ENCODE data around the gene FAM120A.
A peak's percentile ranks its signal among the peaks of the same experiment; 100 is the strongest.

Gene FAM120A

DNA sequence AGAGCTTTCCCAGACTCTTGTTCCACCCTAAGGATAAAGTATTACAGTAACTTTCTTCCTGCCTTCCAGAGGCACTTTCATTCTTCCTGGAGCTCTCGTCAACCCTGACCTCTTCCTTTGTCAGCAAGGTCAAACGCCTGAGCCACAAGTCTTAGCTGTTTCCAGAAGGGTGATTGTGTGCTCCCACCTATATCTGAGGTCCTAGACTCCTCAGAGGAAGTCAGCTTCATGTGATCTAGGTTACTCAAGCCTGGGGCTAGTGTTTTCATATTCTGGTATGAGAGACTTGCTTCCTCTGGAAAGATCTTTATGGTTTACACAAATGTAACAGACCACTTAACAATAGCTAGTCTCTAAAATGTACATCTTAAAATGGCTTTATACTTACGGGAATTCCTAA lies 5.4 kb upstream of the FAM120A start:
- DNase-seq: no peak

DNA sequence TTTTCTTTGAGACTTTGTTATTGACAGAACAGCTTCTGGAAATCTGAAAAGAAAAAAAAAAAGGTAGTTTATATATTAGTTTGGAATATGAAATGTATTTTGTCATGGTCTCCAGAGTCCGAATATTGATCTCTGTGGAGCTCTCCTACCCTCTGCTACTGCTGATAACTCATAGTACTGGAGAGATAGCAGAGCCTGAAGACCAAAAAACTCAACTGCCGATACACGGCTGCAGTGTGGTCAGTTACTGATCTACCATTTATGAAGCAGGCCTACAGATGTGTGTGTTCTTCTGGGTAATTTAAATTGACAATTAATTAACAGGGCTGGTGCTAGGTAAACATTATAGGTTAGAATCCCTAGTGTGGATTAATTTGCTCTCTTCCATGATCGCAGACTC lies 3.8 kb upstream of the FAM120A start:
- DNase-seq: no peak

DNA sequence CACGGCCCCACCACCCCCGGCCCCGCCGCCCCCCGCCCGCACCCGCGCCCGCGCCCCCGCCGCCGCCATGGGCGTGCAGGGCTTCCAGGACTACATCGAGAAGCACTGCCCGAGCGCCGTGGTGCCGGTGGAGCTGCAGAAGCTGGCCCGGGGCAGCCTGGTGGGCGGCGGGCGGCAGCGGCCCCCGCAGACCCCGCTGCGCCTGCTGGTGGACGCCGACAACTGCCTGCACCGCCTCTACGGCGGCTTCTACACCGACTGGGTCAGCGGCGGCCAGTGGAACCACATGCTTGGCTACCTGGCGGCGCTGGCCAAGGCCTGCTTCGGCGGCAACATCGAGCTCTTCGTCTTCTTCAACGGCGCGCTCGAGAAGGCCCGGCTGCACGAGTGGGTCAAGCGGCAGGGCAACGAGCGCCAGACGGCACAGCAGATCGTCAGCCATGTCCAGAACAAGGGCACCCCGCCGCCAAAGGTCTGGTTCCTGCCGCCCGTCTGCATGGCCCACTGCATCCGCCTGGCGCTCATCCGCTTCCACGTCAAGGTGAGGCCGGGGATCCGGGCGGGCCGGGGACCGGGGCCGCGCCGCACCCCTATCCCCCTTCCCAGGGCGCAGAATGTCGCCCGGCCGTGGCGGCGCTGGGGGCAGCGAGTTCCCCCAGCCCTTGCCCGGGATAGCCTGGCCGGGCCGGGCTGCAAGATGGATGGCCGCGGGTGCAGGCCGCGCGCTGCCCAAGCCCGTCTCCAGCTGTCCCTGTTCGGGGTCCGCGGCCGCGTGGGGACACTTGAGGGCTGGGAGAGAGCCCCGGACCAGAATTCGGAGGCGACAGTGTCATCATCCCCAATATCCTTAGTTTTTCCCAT lies 594 bp downstream of the FAM120A start:
- DNase-seq: peak; percentile 26

DNA sequence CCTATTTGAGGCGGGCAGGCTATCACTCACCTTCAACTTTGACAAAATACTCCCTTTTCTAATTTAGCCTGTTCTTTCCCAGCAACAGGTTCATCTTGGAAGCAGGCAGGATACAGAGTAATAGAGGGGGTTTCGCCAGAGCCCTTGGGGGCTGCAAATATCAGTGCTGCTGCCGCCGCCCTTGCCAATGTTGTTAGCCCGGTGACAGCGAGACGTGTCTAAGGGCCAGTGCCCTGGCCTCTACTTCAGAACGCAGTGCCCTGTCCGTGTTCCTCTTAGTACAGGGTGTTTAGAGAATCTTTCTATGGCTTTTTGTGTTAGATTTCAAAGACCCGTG lies 1.2 kb downstream of the FAM120A start:
- DNase-seq: no peak

- peak; percentile 95 for DNase-seq
Measured at GRCh38 chr9:93453047-93453914, 1.8 kb downstream of the FAM120A start, which contains the start of gene FAM120AOS. Gene FAM120AOS (minus strand): TSS chr9:93453581. CDS start chr9:93452709, 872 bp downstream.

DNA sequence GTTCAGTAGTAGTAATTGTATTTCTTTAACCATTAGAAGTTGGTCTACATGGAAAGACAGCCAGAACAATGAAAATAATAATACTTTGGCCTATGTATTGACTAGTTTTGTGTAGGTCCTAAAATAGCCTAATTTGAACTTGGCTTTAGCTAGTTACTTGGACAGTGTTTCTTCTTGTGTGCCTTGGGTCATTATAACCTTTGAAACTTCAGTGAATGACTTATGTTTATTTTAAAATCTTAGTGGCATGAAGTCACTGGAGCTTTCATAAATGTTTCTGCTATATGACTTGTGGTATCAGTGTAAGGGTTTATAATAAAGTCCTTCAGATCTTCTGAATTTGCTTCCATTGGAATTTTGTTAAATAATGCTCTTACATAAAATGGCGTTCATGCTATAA lies 4.5 kb downstream of the FAM120A start:
- no peak for DNase-seq

- no peak for DNase-seq
Measured at GRCh38 chr9:93456504-93456903, 5.0 kb downstream of the FAM120A start.

DNA sequence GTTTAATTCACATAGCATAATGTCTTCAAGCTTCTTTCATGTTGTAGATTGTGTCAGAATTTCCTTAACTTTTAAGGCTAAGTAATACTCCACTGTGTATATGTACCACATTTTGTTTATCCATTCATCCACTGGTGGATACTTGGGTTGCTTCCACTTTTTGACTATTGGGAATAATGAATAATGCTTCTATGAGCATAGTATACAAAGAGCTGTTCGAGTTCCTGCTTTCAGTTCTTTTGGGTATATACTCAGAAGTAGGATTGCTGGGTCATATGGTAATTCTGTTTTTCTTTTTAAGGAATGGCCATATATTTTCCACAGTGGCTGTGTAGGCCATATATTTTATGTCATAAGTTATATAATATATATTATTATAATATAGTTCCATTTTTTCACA lies 5.5 kb downstream of the FAM120A start:
- DNase-seq: no peak

GRCh38 chr9:93458712-93459111 lies 7.2 kb downstream of the FAM120A start:
- DNase-seq: no peak

DNA sequence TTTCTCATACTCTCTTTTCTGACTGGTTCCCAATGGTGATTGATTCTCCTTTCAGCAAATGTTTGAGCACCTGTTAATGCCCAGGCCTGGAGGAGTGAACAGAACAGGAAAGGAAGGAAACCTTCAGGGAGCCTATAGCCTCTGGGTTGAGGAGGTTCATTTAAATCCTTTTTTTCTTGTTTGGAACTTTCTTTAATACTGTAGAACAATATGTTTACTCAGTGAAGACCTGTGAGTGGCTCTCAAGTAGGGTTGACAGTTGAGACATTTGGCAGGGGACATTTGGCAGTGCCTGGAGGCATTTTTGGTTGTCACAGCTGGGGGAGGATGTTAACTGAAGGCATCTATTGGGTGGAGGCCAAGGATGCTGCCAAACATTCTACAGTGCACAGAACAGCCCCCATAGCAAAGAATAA lies 8.0 kb downstream of the FAM120A start:
- DNase-seq: peak; percentile 5

- DNase-seq: no peak
Measured at GRCh38 chr9:93460689-93461413, 9.4 kb downstream of the FAM120A start.

GRCh38 chr9:93461414-93461743 lies 9.9 kb downstream of the FAM120A start:
- no peak for DNase-seq

DNA sequence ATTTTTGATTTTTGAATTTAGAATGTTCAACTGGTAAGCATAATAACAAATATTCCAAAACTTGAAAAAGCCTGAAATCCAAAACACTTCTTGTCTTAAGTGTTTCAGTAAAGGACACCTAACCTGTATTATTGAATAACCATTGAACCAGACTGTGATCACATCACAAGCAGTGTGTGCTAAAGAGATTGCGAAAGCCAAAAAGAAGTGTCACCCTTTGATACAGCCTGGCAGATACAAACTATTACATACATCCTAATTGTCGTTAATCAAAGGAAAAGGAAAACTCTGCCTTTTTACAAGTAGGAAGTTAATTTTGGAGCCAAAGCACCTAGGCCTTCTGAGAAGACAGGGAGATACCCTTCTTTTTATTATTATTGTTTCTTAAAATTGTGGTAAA lies 10.3 kb downstream of the FAM120A start:
- DNase-seq: no peak

DNA sequence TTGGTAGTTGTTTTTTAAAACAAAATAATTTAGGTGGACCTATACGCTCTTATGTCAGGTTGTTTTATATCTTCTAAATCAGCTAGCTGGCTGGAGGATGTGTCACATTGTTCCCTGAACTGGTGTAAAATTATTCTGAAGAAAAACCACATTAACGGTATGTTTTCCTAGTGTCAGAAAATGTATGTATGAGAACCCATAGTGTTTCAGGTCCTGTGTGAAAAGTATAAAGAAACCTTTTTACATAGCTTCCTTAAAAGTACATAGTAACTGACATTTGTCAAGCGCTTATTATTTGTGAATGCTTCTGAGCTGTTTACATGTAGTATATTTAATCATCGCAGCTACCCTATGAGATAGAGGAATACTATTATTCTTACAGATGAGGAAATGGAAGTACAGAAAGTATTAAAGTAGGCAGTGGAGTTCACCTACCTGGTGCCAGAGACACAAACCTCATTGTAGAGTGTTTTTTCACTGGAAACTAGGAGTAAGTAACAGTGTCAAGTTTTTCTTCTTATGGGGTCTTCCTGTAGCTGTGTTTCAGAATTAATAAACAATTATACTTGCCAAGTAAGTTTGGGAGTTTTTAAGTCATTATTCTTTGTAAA lies 12.3 kb downstream of the FAM120A start:
- no peak for DNase-seq

- DNase-seq: no peak
Measured at GRCh38 chr9:93464395-93464794, 12.9 kb downstream of the FAM120A start.

GRCh38 chr9:93464876-93465275 lies 13.4 kb downstream of the FAM120A start:
- DNase-seq: peak; percentile 5

DNA sequence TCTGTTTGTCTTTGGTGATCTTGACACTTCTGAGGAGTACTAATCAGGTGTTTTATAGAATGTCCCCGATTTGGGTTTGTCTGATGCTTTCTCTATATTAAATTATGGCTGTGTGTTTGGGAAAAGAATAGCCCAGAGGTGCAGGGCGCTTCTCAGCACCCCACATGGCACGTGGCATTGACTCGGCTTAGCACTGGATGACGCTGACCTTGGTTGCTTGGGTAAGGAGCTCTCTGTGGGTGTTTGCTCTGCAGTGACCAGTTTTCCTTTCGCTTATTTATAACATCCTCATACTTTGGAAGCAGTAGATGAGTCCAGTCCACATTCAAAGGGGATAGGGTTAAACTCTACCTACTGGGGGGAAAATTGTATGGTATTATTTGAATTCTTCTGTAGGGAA lies 14.4 kb downstream of the FAM120A start:
- DNase-seq: no peak

DNA sequence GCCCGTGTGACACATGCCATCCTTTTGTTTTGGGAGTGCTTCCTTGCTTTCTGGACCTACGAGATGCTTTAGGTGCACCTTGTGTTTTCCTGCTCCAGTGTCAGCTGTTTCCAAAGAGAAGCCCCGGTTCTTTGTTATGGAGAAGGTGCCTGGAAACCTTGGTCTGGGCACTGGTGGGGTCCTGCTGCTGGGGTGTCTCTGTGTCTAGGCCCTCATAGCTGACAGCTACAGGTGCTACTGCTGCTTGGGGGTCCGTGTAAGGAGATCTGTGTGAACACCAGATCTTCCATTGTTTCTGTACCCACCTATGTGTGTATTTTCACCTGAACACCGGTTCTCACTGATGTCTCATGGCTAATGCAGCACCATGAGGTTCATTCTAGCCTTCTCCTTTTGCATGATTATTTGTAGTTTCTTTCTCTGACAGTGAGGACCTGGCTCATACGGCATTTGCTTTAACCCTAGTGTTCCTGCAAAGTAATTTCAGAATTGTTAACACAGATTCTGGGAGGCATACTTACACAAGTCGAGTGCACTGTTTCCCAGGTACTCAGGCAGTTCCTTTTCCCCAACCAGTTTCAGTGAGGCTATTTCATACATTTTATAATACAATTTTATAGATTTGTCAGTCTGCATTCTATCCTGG lies 15.1 kb downstream of the FAM120A start:
- DNase-seq: no peak

- no peak for DNase-seq
Measured at GRCh38 chr9:93467062-93467416, 15.6 kb downstream of the FAM120A start.

DNA sequence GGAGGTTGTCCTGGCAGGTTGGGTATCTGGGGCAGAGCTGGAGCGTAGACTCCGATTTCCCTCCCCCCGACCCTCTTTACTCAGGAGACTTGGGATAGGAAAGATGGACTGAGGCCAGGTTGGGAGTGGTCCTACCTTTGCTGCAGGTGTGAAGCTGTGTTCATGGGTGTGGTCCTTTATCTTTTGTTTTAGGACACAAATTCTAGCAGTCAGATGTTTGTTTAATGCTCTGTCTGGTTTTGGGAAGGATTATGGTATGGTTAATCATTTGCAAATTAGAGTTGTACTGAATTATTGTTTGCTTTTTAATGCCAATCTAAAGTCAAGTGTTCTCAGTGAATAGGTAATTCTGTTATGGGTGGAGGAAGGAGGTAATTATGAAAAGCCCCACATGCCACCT lies 16.0 kb downstream of the FAM120A start:
- DNase-seq: no peak

GRCh38 chr9:93468763-93469456 lies 17.4 kb downstream of the FAM120A start:
- peak; percentile 31 for DNase-seq

DNA sequence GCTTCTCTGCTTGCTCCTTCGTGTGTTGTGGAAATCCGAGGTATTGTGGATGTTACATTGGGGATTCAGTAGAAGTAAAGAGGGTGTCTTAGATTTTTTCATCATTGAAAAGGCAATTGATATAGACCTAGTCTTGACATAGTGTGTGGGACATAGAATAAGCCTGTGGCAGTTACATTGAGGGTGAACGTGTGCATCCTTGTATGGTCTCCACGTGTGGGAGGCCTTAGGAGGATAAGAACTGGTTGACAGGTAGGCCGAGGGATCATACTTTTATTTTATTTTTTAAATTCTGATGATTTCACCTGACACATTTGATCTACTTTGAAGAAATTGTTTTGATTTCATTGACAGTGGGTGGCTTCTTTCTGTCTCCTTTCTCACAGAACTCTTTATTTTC lies 18.9 kb downstream of the FAM120A start:
- DNase-seq: no peak
